Measurements from ENCODE around the gene GALE.

The GALE gene

GRCh38 chr1:23757812-23758211, 42.7 kb downstream of the GALE start:
- H2AFZ ChIP-seq (ENCODE audit: low read length): no peak overlapping the region
- H3K79me2 ChIP-seq (ENCODE audit: insufficient read depth, low read length): 0 out of 2 replicates have a peak, but pooled peaks cover 4% of the 10 kb centered on the region
- H3K36me3 ChIP-seq (ENCODE audit: insufficient read depth, low read length): peaks cover 81% of the 10 kb centered on the region; the same call in 1 of the 2 replicates
- H3K9me3 ChIP-seq (ENCODE audit: insufficient read depth, low read depth, low read length): no peaks in the 10 kb centered on the region
- H3K4me3 ChIP-seq (ENCODE audit: low read length, poor library complexity, severe bottlenecking): no peak overlapping the region
- H3K4me1 ChIP-seq (ENCODE audit: insufficient read depth, low read length, poor library complexity, severe bottlenecking): no peaks in the 10 kb centered on the region
- no peaks in the 10 kb centered on the region; the same call in 1 of the 2 replicates for H3F3A ChIP-seq (ENCODE audit: low read depth)
- H4K20me1 ChIP-seq (ENCODE audit: insufficient read depth, low read length, poor library complexity, severe bottlenecking): no peaks in the 10 kb centered on the region
- no peaks in the 10 kb centered on the region for H3K9me2 ChIP-seq (replicated peaks; ENCODE audit: low read depth, low read length)
- no peak overlapping the region for H3K4me2 ChIP-seq (ENCODE audit: low read depth, low read length, poor library complexity, severe bottlenecking)
- H3K27me3 ChIP-seq (ENCODE audit: insufficient read depth, low read length, poor library complexity, severe bottlenecking): no peaks in the 10 kb centered on the region
- TF ChIP-seq CTCF (conservative IDR thresholded peaks at IDR 0.05; ENCODE audit: low read length) (no peak), EZH2phosphoT487 (IDR thresholded peaks at IDR 0.05; ENCODE audit: borderline replicate concordance) (no peak)
- H3K9ac ChIP-seq (ENCODE audit: low read depth, low read length, poor library complexity, severe bottlenecking): no peak overlapping the region

GRCh38 chr1:23756676-23757075, 43.9 kb downstream of the GALE start:
- Histone ChIP-seq H3K79me2 (ENCODE audit: insufficient read depth, low read length) (0 out of 2 replicates have a peak, but pooled peaks cover 11% of the 10 kb centered on the region), H3K27me3 (ENCODE audit: insufficient read depth, low read length, poor library complexity, severe bottlenecking) (no peaks in the 10 kb centered on the region), H3K36me3 (ENCODE audit: insufficient read depth, low read length) (peaks cover 90% of the 10 kb centered on the region), H3K9ac (ENCODE audit: low read depth, low read length, poor library complexity, severe bottlenecking) (no peak overlapping the region), H3K9me3 (ENCODE audit: insufficient read depth, low read depth, low read length) (no peaks in the 10 kb centered on the region), H3K9me2 (replicated peaks; ENCODE audit: low read depth, low read length) (no peaks in the 10 kb centered on the region), H3K4me2 (ENCODE audit: low read depth, low read length, poor library complexity, severe bottlenecking) (no peak overlapping the region), H4K20me1 (ENCODE audit: insufficient read depth, low read length, poor library complexity, severe bottlenecking) (peaks cover 7% of the 10 kb centered on the region), H3K4me3 (ENCODE audit: low read length, poor library complexity, severe bottlenecking) (no peak overlapping the region), H3K4me1 (ENCODE audit: insufficient read depth, low read length, poor library complexity, severe bottlenecking) (no peaks in the 10 kb centered on the region), H2AFZ (ENCODE audit: low read length) (no peak overlapping the region), H3F3A (ENCODE audit: low read depth) (no peaks in the 10 kb centered on the region; the same call in 1 of the 2 replicates)
- TF ChIP-seq EZH2phosphoT487 (IDR thresholded peaks at IDR 0.05; ENCODE audit: borderline replicate concordance) (no peak), CTCF (conservative IDR thresholded peaks at IDR 0.05; ENCODE audit: low read length) (no peak)

GRCh38 chr1:23752909-23753308, 47.6 kb downstream of the GALE start:
- Histone ChIP-seq H3K27me3 (ENCODE audit: insufficient read depth, low read length, poor library complexity, severe bottlenecking) (no peaks in the 10 kb centered on the region), H4K20me1 (ENCODE audit: insufficient read depth, low read length, poor library complexity, severe bottlenecking) (peaks cover 32% of the 10 kb centered on the region), H3K79me2 (ENCODE audit: insufficient read depth, low read length) (peaks cover 29% of the 10 kb centered on the region), H3K9ac (ENCODE audit: low read depth, low read length, poor library complexity, severe bottlenecking) (no peak overlapping the region), H3K9me3 (ENCODE audit: insufficient read depth, low read depth, low read length) (no peaks in the 10 kb centered on the region), H3K36me3 (ENCODE audit: insufficient read depth, low read length) (peaks cover 82% of the 10 kb centered on the region), H3K4me1 (ENCODE audit: insufficient read depth, low read length, poor library complexity, severe bottlenecking) (peaks cover 11% of the 10 kb centered on the region), H3K9me2 (replicated peaks; ENCODE audit: low read depth, low read length) (no peaks in the 10 kb centered on the region), H2AFZ (ENCODE audit: low read length) (no peak overlapping the region), H3F3A (ENCODE audit: low read depth) (no peaks in the 10 kb centered on the region), H3K4me3 (ENCODE audit: low read length, poor library complexity, severe bottlenecking) (no peak overlapping the region), H3K4me2 (ENCODE audit: low read depth, low read length, poor library complexity, severe bottlenecking) (no peak overlapping the region)
- TF ChIP-seq EZH2phosphoT487 (IDR thresholded peaks at IDR 0.05; ENCODE audit: borderline replicate concordance) (no peak), CTCF (conservative IDR thresholded peaks at IDR 0.05; ENCODE audit: low read length) (no peak)

Data from Loucy (cell line).